Caco-2 (cell line): ENCODE data around the gene AQP5. TPM values are rescaled to one million over a fixed set of nuclear protein-coding genes. Genes with fewer than 3 reads are reported as not detected.

Source experiments
- BruUV-seq: library from RNA; stranded (reverse); fragments of 400-500 nt; replicated peaks from 2 replicates; lab custom pipeline; 2021; lab: Mats Ljungman, UMichigan
- CTCF ChIA-PET: fragments of 300-600 bp; sonication (Branson Sonifier 250); formaldehyde crosslinking; loops from one replicate; lab custom pipeline; 2022; ENCODE audit warnings: antibody characterized with exemption; lab: Charles Lee
- POLR2A ChIA-PET: fragments of 300-600 bp; sonication (Branson Sonifier 250); formaldehyde crosslinking; loops from one replicate; lab custom pipeline; 2022; ENCODE audit warnings: antibody characterized with exemption; lab: Charles Lee
- DNase-seq, 2 experiments: peaks; one replicate each; pipeline versions ENCODE4 v3.0.0 to v3.0.0-alpha.2; 2020 to 2022
- H3K27me3 ChIP-seq: replicated peaks from 2 replicates; pipeline ENCODE4 v1.6.0; 2011; ENCODE audit warnings: low read length; ENCODE audit not compliant: control insufficient read depth, insufficient read depth
- H3K36me3 ChIP-seq: 2 replicates; pipeline ENCODE4 v1.5.1; 2011; ENCODE audit warnings: low read length; ENCODE audit not compliant: control insufficient read depth, insufficient read depth
- H3K4me1 ChIP-seq: fragments of 250-450 bp; sonication (Bioruptor Pico); 2 replicates; pipeline ENCODE4 v1.5.1; 2020; ENCODE audit warnings: mild to moderate bottlenecking
- H3K4me3 ChIP-seq: 2 replicates; pipeline ENCODE4 v1.5.1; 2011; ENCODE audit warnings: low read depth, mild to moderate bottlenecking, control low read depth, low read length
- H3K9me3 ChIP-seq: fragments of 250-450 bp; sonication (Bioruptor Pico); 2 replicates; pipeline ENCODE4 v1.5.1; 2020; ENCODE audit warnings: mild to moderate bottlenecking, moderate library complexity
- H3K27ac Mint-ChIP-seq: one replicate; pipeline ENCODE4 v1.8.0; 2022; ENCODE audit warnings: mixed read lengths; ENCODE audit not compliant: unreplicated experiment
- H3K27me3 Mint-ChIP-seq: one replicate; pipeline ENCODE4 v1.8.0; 2022; ENCODE audit warnings: mixed read lengths; ENCODE audit not compliant: insufficient read depth, unreplicated experiment
- H3K36me3 Mint-ChIP-seq: one replicate; pipeline ENCODE4 v1.8.0; 2022; ENCODE audit warnings: mild to moderate bottlenecking, mixed read lengths; ENCODE audit not compliant: insufficient read depth, unreplicated experiment
- H3K4me1 Mint-ChIP-seq: one replicate; pipeline ENCODE4 v1.8.0; 2022; ENCODE audit warnings: low read depth, mixed read lengths; ENCODE audit not compliant: unreplicated experiment
- H3K4me3 Mint-ChIP-seq: one replicate; pipeline ENCODE4 v1.8.0; 2022; ENCODE audit warnings: mild to moderate bottlenecking, moderate library complexity, mixed read lengths; ENCODE audit not compliant: unreplicated experiment
- H3K9me3 Mint-ChIP-seq: one replicate; pipeline ENCODE4 v1.8.0; 2022; ENCODE audit warnings: mixed read lengths; ENCODE audit not compliant: unreplicated experiment
- intact Hi-C: fragments of 100-400 bp; cut with micrococcal nuclease; formaldehyde crosslinking; loops from one replicate; pipeline ENCODE4 v1.10.0; 2022; ENCODE audit not compliant: unreplicated experiment
- total RNA-seq: library from RNA; stranded (reverse); gene quantifications from 2 replicates; pipeline ENCODE4 v1.2.3, GENCODE V29; 2022
- TF ChIP-seq, protein P1 (sequence below), 2 experiments: fragments of 200-600 bp in 1 of 2; IDR thresholded peaks; 1 replicate in 1 of 2; 2 replicates in 1 of 2; pipeline versions ENCODE4 v1.5.1 to v1.8.0; 2011 to 2022; ENCODE audit warnings: antibody characterized with exemption in 1 of 2, control low read depth in 1 of 2, inconsistent platforms in 1 of 2, low read depth in 1 of 2, low read length in 1 of 2, mild to moderate bottlenecking in 1 of 2, moderate library complexity in 1 of 2; ENCODE audit not compliant: insufficient read depth in 1 of 2, severe bottlenecking in 1 of 2, unreplicated experiment in 1 of 2

Gene AQP5
- total RNA-seq, 1 experiment from 2014 or later, result not detected

DNA sequence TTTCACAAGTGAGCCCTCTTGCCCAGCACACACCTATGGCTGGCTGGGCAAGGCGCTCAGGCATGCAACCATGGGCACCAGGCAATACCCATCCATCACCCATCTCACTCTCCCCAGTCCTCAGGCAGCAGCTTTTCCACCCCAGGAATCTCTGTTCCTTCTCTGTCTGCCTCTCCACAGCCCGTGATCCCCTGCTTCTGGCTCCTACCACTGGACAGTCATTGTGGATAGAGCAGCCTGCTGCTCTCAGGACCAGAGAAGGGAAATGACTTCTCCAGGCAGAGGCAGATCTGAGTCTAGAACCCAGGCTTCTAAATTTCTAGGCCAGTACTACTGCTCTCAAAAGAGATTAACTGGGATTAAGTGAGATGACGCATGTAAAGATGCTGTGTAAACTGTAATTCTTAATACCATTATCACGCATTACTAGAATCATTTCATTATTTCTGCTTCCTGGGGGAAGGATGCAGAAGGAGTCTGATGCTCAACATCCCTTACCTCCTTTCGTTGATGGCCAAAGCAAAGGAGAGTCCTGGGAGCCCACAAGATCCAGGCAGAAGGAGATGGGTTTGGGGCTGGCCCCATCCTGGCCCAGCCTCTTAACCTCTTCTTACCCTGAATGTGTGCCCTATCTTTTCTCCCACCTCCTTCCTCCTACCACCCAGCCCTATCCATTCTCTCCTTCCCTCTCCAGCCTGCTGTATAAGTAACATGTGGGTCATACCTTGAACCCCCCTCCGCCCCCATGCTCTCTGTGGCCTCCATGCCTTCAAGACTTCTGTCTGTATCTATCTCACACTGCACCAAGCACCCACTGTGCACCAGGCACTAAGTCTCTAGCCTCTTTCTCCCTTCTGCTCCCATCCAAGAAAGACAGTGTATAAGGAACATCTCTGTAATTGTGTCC is 4.8 kb upstream of the AQP5 start:
- no peak overlapping the region for H3K27ac Mint-ChIP-seq
- H3K27me3 Mint-ChIP-seq, result no peaks in the 10 kb centered on the region
- no TSS peak for BruUV-seq
- DNase-seq, result no peak
- TF ChIP-seq, protein P1, sequence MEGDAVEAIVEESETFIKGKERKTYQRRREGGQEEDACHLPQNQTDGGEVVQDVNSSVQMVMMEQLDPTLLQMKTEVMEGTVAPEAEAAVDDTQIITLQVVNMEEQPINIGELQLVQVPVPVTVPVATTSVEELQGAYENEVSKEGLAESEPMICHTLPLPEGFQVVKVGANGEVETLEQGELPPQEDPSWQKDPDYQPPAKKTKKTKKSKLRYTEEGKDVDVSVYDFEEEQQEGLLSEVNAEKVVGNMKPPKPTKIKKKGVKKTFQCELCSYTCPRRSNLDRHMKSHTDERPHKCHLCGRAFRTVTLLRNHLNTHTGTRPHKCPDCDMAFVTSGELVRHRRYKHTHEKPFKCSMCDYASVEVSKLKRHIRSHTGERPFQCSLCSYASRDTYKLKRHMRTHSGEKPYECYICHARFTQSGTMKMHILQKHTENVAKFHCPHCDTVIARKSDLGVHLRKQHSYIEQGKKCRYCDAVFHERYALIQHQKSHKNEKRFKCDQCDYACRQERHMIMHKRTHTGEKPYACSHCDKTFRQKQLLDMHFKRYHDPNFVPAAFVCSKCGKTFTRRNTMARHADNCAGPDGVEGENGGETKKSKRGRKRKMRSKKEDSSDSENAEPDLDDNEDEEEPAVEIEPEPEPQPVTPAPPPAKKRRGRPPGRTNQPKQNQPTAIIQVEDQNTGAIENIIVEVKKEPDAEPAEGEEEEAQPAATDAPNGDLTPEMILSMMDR (IDR thresholded peaks at IDR 0.05; ENCODE audit: insufficient read depth in 1 of 2, low read depth in 1 of 2, low read length in 1 of 2, severe bottlenecking in 1 of 2, unreplicated experiment in 1 of 2), result no peak
- H3K4me1 Mint-ChIP-seq, result peaks cover 7% of the 10 kb centered on the region
- no peaks in the 10 kb centered on the region for H3K9me3 Mint-ChIP-seq
- Histone ChIP-seq H3K27me3 (no peaks in the 10 kb centered on the region), H3K36me3 (no peaks in the 10 kb centered on the region), H3K9me3 (no peaks in the 10 kb centered on the region), H3K4me1 (peaks cover 9% of the 10 kb centered on the region; the same call in 1 of the 2 replicates), H3K4me3 (no peak overlapping the region)
- POLR2A ChIA-PET, result no interaction called here
- CTCF ChIA-PET, result no interaction called here
- no peaks in the 10 kb centered on the region for H3K36me3 Mint-ChIP-seq
- H3K4me3 Mint-ChIP-seq, result no peak overlapping the region
- intact Hi-C loops, result no loop called here

DNA sequence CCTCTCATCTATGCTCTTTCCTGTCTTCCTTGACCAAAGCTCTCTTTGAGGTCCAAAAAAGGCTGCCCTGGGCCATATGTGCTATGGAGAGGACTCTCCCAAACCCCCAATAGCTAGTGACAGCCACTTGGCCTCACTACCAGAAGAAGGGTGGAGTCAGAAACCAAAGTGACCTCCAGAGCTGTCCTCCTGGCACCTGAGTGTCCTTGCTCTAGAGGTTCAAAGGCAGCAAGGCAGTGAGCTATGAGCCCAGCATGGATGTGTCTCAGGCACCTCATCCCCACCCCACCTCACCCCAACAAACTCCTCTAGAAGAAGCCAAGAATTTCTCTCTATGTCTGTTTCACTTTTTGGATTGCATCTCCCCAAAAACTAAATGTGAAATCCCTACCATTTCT is 4.1 kb upstream of the AQP5 start:
- H3K4me1 Mint-ChIP-seq, result peaks cover 7% of the 10 kb centered on the region
- ChIA-PET POLR2A (no interaction called here), CTCF (interaction anchor here (0.6 kb wide), 1 partner anchor 17 kb away, joined by 3 read pairs; no protein-coding TSS in a partner anchor)
- no peaks in the 10 kb centered on the region for H3K27me3 Mint-ChIP-seq
- BruUV-seq, result no TSS peak
- Histone ChIP-seq H3K9me3 (no peaks in the 10 kb centered on the region), H3K36me3 (no peaks in the 10 kb centered on the region), H3K4me1 (peaks cover 9% of the 10 kb centered on the region; the same call in 1 of the 2 replicates), H3K4me3 (no peak overlapping the region), H3K27me3 (no peaks in the 10 kb centered on the region)
- DNase-seq, result no peak
- intact Hi-C loops, result no loop called here
- H3K36me3 Mint-ChIP-seq, result no peaks in the 10 kb centered on the region
- H3K27ac Mint-ChIP-seq, result no peak overlapping the region
- H3K4me3 Mint-ChIP-seq, result no peak overlapping the region
- H3K9me3 Mint-ChIP-seq, result no peaks in the 10 kb centered on the region
- TF ChIP-seq, protein P1 (IDR thresholded peaks at IDR 0.05; ENCODE audit: insufficient read depth in 1 of 2, low read depth in 1 of 2, low read length in 1 of 2, severe bottlenecking in 1 of 2, unreplicated experiment in 1 of 2), result no peak

DNA sequence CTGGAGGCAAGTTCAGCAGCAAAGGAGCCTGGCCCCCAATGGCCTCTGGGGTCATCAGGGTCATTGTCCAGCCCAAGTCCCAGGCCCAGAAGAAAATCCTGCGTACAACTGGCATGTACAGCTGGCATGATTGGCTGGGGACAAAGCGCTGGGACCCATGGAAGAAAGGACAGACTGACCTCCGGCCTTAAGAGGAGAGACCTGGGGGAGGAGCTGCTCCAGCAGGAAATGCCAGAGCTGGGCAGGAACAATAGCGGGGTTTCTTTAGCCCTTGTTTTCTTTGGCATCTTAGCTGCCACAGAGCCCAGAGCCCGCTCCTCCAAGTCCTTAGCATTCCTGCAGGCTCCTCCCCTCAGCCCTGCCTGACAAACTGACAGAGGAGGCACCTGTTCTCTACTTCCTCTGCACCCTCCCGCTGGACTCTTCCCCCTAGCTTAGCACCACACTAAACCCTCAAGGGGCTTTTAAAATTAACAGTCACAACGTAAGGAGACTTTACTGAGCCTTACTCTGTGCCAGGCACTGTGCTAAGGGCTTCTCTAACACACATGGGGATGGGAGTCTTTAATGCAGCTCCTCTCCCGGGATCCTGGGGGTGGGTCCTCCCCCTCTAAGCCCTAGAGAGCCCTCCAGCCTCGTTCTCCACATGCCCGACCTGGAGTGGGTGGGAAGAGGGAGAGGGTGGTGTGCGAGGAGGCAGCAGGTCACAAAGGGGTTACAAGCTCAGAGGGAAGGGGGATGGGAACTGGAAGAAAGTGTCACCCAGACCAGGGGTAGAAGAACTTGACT is 1.8 kb upstream of the AQP5 start:
- Mint-ChIP-seq H3K4me3 (no peak overlapping the region), H3K27ac (no peak overlapping the region), H3K36me3 (no peaks in the 10 kb centered on the region), H3K27me3 (no peaks in the 10 kb centered on the region), H3K9me3 (no peaks in the 10 kb centered on the region), H3K4me1 (peaks cover 7% of the 10 kb centered on the region)
- H3K9me3 ChIP-seq, result no peaks in the 10 kb centered on the region
- TF ChIP-seq, protein P1 (IDR thresholded peaks at IDR 0.05; ENCODE audit: insufficient read depth in 1 of 2, low read depth in 1 of 2, low read length in 1 of 2, severe bottlenecking in 1 of 2, unreplicated experiment in 1 of 2), result no peak
- no peaks in the 10 kb centered on the region for H3K36me3 ChIP-seq
- no peak overlapping the region for H3K4me3 ChIP-seq
- no TSS peak for BruUV-seq
- ChIA-PET POLR2A (no interaction called here), CTCF (interaction anchor here (1.0 to 1.2 kb wide), 2 partner anchors 8 to 22 kb away, joined by 3 to 16 read pairs; no protein-coding TSS in a partner anchor)
- no peak for DNase-seq
- intact Hi-C loops, result no loop called here
- H3K27me3 ChIP-seq, result no peaks in the 10 kb centered on the region
- H3K4me1 ChIP-seq, result peaks cover 18% of the 10 kb centered on the region
